GM12875 (cell line): ENCODE results near the gene KIF26B.

Source experiments
- H3K4me3 ChIP-seq: one replicate; pipeline ENCODE4 v1.5.1; 2011; ENCODE audit warnings: low read depth, low read length, control low read depth
- CTCF ChIP-seq: IDR thresholded peaks from 2 replicates; pipeline ENCODE4 v1.5.1; 2011; ENCODE audit warnings: low read depth, mild to moderate bottlenecking, control low read depth, inconsistent platforms, low read length, moderate library complexity, borderline replicate concordance; ENCODE audit not compliant: insufficient read depth

KIF26B gene

GRCh38 chr1:245153081-245153551 is 1.7 kb upstream of the KIF26B start:
- TF ChIP-seq CTCF = peak; percentile 34; the same call in 1 of the 2 replicates
- H3K4me3 ChIP-seq = peak overlapping the region; percentile 47

- H3K4me3 ChIP-seq = peak overlapping the region; percentile 47
- no peak for TF ChIP-seq CTCF
Measured at GRCh38 chr1:245153552-245154428, 995 bp upstream of the KIF26B start.

- no peak for TF ChIP-seq CTCF
- peak overlapping the region; percentile 47 for H3K4me3 ChIP-seq
Measured at GRCh38 chr1:245155272-245156040, 671 bp downstream of the KIF26B start.

- peak; percentile 77 for TF ChIP-seq CTCF
- peak overlapping the region; percentile 54 for H3K4me3 ChIP-seq
Measured at GRCh38 chr1:245156041-245156735, 1.4 kb downstream of the KIF26B start.

- no peak for TF ChIP-seq CTCF
- H3K4me3 ChIP-seq = peak overlapping the region; percentile 54
Measured at GRCh38 chr1:245156736-245157505, 2.1 kb downstream of the KIF26B start.

- no peak overlapping the region for H3K4me3 ChIP-seq
- no peak for TF ChIP-seq CTCF
Measured at GRCh38 chr1:245158913-245159312, 4.1 kb downstream of the KIF26B start.
